Right kidney (tissue), 9 donors: ENCODE results near the gene PCDHB13.
"Not testable (repeated sequence)": the region's sequence is repeated elsewhere in the genome, so short reads cannot be mapped to it uniquely, and the experiment has no call there.

ENCODE experiments used
- DNase-seq: peaks from one replicate; pipeline ENCODE4 v3.0.0-alpha.2; 2016
- long read RNA-seq, 8 donors: transcript quantifications; one replicate each; lab custom pipeline, GENCODE V29; 2026

The PCDHB13 gene
- long read RNA-seq, donor 1, full-length matches to known transcripts: 6 of 6 reads
- long read RNA-seq, donor 1, partial matches to known transcripts: 0 of 6 reads
- long read RNA-seq, donor 1, other reads (novel, unspliced or antisense): 0 of 6 reads
- long read RNA-seq, donor 2, full-length matches to known transcripts: 2 of 2 reads
- long read RNA-seq, donor 2, partial matches to known transcripts: 0 of 2 reads
- long read RNA-seq, donor 2, other reads (novel, unspliced or antisense): 0 of 2 reads
- long read RNA-seq, donor 3, full-length matches to known transcripts: 5 of 5 reads
- long read RNA-seq, donor 3, partial matches to known transcripts: 0 of 5 reads
- long read RNA-seq, donor 3, other reads (novel, unspliced or antisense): 0 of 5 reads
- long read RNA-seq, donor 4, full-length matches to known transcripts: 2 of 2 reads
- long read RNA-seq, donor 4, partial matches to known transcripts: 0 of 2 reads
- long read RNA-seq, donor 4, other reads (novel, unspliced or antisense): 0 of 2 reads
- long read RNA-seq, donor 5, full-length matches to known transcripts: 5 of 5 reads
- long read RNA-seq, donor 5, partial matches to known transcripts: 0 of 5 reads
- long read RNA-seq, donor 5, other reads (novel, unspliced or antisense): 0 of 5 reads
- long read RNA-seq, donor 6, full-length matches to known transcripts: 9 of 9 reads
- long read RNA-seq, donor 6, partial matches to known transcripts: 0 of 9 reads
- long read RNA-seq, donor 6, other reads (novel, unspliced or antisense): 0 of 9 reads
- long read RNA-seq, donor 7, full-length matches to known transcripts: 11 of 11 reads
- long read RNA-seq, donor 7, partial matches to known transcripts: 0 of 11 reads
- long read RNA-seq, donor 7, other reads (novel, unspliced or antisense): 0 of 11 reads
- long read RNA-seq, donor 8, full-length matches to known transcripts: 6 of 6 reads
- long read RNA-seq, donor 8, partial matches to known transcripts: 0 of 6 reads
- long read RNA-seq, donor 8, other reads (novel, unspliced or antisense): 0 of 6 reads

- peak; percentile 27 for DNase-seq
Measured at GRCh38 chr5:141213656-141214339, at the start of gene PCDHB13. PCDHB13 (plus strand) TSS chr5:141213919; CDS start chr5:141214124, 205 bp downstream.

GRCh38 chr5:141172381-141173204, 41.1 kb upstream of the PCDHB13 start, which contains the start of gene PCDHB7:
PCDHB7 (plus strand) TSS chr5:141172644; CDS start chr5:141172836, 192 bp downstream.
- peak; percentile 12 for DNase-seq

GRCh38 chr5:141174291-141175104, 39.2 kb upstream of the PCDHB13 start:
- DNase-seq: not testable (repeated sequence)

DNA sequence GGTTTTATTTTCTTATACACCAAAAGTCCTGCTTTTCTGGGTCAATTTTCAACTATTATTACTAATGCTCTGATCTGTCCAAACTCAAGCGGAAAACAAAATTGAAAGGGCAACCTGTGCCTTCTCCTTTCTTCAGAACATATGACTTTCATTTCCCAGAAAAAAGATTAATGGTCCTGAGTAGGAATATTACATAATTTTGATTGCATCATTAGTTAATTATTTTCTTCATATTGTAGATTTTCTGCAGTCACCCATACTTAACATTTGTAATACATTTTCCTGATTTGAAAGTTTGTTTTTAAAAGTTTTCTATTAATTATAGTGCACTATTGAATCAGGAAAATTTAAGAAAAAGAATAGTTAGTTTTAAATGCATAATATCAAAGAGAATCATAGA, 37.8 kb upstream of the PCDHB13 start:
- DNase-seq: no peak

DNA sequence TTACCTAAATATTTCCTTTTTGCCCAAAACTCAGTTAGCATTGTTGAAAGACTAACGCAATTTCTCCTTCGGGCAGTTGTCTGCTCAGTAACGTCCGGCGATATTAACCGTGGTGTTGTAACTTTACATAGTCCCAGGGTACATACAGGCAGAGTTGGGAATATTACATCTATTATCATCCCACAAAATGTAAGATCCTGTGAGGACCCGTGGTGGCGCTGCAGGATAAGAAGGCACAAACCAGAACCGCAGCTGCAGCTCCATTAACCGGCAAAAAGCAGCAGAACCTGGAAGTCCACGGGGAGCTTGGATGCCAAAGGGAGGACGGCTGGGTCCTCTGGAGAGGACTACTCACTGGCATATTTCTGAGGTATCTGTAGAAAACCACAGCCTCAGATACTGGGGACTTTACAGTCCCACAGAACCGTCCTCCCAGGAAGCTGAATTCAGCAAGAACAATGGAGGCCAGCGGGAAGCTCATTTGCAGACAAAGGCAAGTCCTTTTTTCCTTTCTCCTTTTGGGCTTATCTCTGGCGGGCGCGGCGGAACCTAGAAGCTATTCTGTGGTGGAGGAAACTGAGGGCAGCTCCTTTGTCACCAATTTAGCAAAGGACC, 36.0 kb upstream of the PCDHB13 start, which contains the start of gene PCDHB8:
TSS of gene PCDHB8 (plus strand) at position 214 of the 615 bp plus-strand sequence. CDS start at position 459, 245 bp downstream.
- DNase-seq: not testable (repeated sequence)

DNA sequence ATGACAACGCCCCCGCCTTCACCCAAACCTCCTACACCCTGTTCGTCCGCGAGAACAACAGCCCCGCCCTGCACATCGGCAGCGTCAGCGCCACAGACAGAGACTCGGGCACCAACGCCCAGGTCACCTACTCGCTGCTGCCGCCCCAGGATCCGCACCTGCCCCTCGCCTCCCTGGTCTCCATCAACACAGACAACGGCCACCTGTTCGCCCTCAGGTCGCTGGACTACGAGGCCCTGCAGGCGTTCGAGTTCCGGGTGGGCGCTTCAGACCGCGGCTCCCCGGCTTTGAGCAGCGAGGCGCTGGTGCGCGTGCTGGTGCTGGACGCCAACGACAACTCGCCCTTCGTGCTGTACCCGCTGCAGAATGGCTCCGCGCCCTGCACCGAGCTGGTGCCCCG, 34.3 kb upstream of the PCDHB13 start:
- not testable (repeated sequence) for DNase-seq

GRCh38 chr5:141179876-141180275, 33.8 kb upstream of the PCDHB13 start:
- DNase-seq: not testable (repeated sequence)

- no peak for DNase-seq
Measured at GRCh38 chr5:141180313-141180712, 33.4 kb upstream of the PCDHB13 start.

DNA sequence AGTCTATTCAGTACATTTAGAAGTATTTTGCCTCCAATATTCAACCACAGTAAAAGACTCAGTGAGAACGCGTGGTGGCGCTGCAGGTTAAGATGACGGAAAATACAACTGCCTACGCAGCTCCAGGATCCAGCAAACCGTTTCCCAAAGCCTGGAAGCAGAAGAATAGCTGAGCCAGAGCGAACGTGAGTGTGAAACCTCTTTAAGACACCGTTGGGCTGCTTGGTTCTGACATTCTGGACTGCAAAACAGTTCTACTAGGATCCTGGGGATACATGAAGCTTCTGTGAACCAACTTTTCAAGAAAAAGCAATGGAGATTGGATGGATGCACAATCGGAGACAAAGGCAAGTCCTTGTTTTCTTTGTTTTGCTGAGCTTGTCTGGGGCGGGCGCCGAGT, 31.5 kb upstream of the PCDHB13 start, which contains the start of gene PCDHB16:
TSS of gene PCDHB16 (plus strand) at position 140 of the 400 bp plus-strand sequence. CDS start at position 313, 173 bp downstream.
- DNase-seq: no peak

GRCh38 chr5:141184117-141184855, 29.4 kb upstream of the PCDHB13 start:
- DNase-seq: not testable (repeated sequence)

DNA sequence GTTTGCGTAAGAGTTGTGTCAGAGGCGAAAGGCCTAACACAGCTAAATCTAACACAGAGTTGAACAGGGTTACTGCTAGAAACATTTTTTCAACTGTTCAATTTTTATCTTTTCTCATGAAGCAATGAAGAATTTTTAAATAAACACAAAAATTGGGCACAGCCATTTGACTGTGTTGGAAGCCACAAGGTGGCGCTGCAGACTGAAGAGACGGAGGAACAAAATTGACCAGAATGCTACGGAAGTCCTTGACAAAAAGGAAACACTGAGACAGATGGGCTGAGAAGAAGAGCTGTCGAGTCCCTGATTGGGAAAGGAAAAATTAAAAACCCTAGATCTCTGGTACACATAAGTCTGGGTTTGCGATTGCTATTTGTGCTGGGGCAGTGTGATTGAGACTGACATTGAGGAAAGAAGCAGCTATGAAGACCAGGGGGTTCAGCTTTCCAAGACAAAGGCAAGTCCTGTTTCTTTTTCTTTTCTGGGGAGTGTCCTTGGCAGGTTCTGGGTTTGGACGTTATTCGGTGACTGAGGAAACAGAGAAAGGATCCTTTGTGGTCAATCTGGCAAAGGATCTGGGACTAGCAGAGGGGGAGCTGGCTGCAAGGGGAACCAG, 26.7 kb upstream of the PCDHB13 start, which contains the start of gene PCDHB9:
TSS of gene PCDHB9 (plus strand) at position 265 of the 616 bp plus-strand sequence. CDS start at position 423, 158 bp downstream.
- no peak for DNase-seq

DNA sequence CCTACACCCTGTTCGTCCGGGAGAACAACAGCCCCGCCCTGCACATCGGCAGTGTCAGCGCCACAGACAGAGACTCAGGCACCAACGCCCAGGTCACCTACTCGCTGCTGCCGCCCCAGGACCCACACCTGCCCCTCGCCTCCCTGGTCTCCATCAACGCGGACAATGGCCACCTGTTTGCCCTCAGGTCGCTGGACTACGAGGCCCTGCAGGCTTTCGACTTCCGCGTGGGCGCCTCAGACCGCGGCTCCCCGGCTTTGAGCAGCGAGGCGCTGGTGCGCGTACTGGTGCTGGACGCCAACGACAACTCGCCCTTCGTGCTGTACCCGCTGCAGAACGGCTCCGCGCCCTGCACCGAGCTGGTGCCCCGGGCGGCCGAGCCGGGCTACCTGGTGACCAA, 25.0 kb upstream of the PCDHB13 start:
- not testable (repeated sequence) for DNase-seq

- DNase-seq: not testable (repeated sequence)
Measured at GRCh38 chr5:141189131-141189530, 24.6 kb upstream of the PCDHB13 start.

GRCh38 chr5:141192110-141192725, 21.5 kb upstream of the PCDHB13 start, which contains the start of gene PCDHB10:
PCDHB10 (plus strand) TSS chr5:141192353; CDS start chr5:141192553, 200 bp downstream.
- DNase-seq: no peak

- not testable (repeated sequence) for DNase-seq
Measured at GRCh38 chr5:141194332-141194731, 19.4 kb upstream of the PCDHB13 start.

- DNase-seq: no peak
Measured at GRCh38 chr5:141196363-141196762, 17.4 kb upstream of the PCDHB13 start.
